Measurements from ENCODE around the gene PARD3.

GRCh38 chr10:34613491-34613890 lies 201.6 kb downstream of the PARD3 start:
- TF ChIP-seq ELF4 (IDR thresholded peaks at IDR 0.05) = no peak
- TF ChIP-seq FOXK2 (IDR thresholded peaks at IDR 0.05) = no peak
- TF ChIP-seq HDGF (IDR thresholded peaks at IDR 0.05; ENCODE audit: borderline replicate concordance) = no peak
- TF ChIP-seq BHLHE40 (IDR thresholded peaks at IDR 0.05; ENCODE audit: borderline replicate concordance) = no peak
- TF ChIP-seq TARDBP (IDR thresholded peaks at IDR 0.05) = no peak
- no peak for TF ChIP-seq ZNF384 (IDR thresholded peaks at IDR 0.05)
- no peak for TF ChIP-seq FOXA1 (IDR thresholded peaks at IDR 0.05)
- no peak for TF ChIP-seq LEF1 (IDR thresholded peaks at IDR 0.05; ENCODE audit: borderline replicate concordance)
- TF ChIP-seq SP1 (IDR thresholded peaks at IDR 0.05) = no peak
- TF ChIP-seq FOXM1 (IDR thresholded peaks at IDR 0.05; ENCODE audit: borderline replicate concordance) = no peak
- TF ChIP-seq ARNT (IDR thresholded peaks at IDR 0.05) = no peak
- no peak for TF ChIP-seq CTBP1 (IDR thresholded peaks at IDR 0.05; ENCODE audit: borderline replicate concordance)
- no peak for TF ChIP-seq L3MBTL2 (conservative IDR thresholded peaks at IDR 0.05)
